Smooth muscle cell (in vitro differentiated cells): Measurements from ENCODE around the gene MMP24OS. TPM values are rescaled to one million over a fixed set of nuclear protein-coding genes. Genes with fewer than 3 reads are reported as not detected.

Experiments
- DNase-seq: peaks from one replicate; lab custom pipeline; 2025; ENCODE audit not compliant: unreplicated experiment; lab: John Stamatoyannopoulos, UW
- H2AFZ ChIP-seq: fragments of 200-600 bp; sonication (generic); 2 replicates; pipeline ENCODE4 v1.6.0; 2016; ENCODE audit warnings: antibody characterized with exemption, low read depth, mild to moderate bottlenecking
- H3F3A ChIP-seq: fragments of 200-600 bp; sonication (generic); 2 replicates; pipeline ENCODE4 v1.6.0; 2017; ENCODE audit warnings: antibody characterized with exemption, low read depth
- H3K27ac ChIP-seq: fragments of 200-600 bp; sonication (generic); 2 replicates; pipeline ENCODE4 v1.5.1; 2016; ENCODE audit warnings: low read depth, mild to moderate bottlenecking
- H3K27me3 ChIP-seq: fragments of 200-600 bp; sonication (generic); 2 replicates; pipeline ENCODE4 v1.6.1; 2016; ENCODE audit warnings: low read depth, mild to moderate bottlenecking
- H3K36me3 ChIP-seq: fragments of 200-600 bp; sonication (generic); 2 replicates; pipeline ENCODE4 v1.5.1; 2016; ENCODE audit warnings: low read depth
- H3K4me1 ChIP-seq: fragments of 200-600 bp; sonication (generic); 2 replicates; pipeline ENCODE4 v1.5.1; 2016; ENCODE audit warnings: low read depth
- H3K4me2 ChIP-seq: fragments of 200-600 bp; sonication (generic); 2 replicates; pipeline ENCODE4 v1.6.0; 2016; ENCODE audit warnings: mild to moderate bottlenecking
- H3K4me3 ChIP-seq: fragments of 200-600 bp; sonication (generic); 2 replicates; pipeline ENCODE4 v1.5.1; 2016; ENCODE audit warnings: mild to moderate bottlenecking
- H3K79me2 ChIP-seq: fragments of 200-600 bp; sonication (generic); 2 replicates; pipeline ENCODE4 v1.6.0; 2016; ENCODE audit warnings: low read depth, mild to moderate bottlenecking
- H3K9ac ChIP-seq: fragments of 200-600 bp; sonication (generic); 2 replicates; pipeline ENCODE4 v1.6.0; 2016; ENCODE audit warnings: low read depth
- H3K9me3 ChIP-seq: fragments of 200-600 bp; sonication (generic); replicated peaks from 2 replicates; pipeline ENCODE4 v1.5.1; 2016; ENCODE audit warnings: low read depth
- H4K20me1 ChIP-seq: fragments of 200-600 bp; sonication (generic); 2 replicates; pipeline ENCODE4 v1.6.0; 2016; ENCODE audit warnings: low read depth
- WGBS: methylation state at CpG from one replicate; pipeline ENCODE4 v1.1.7; 2016; ENCODE audit warnings: low lambda C conversion rate; 5-methylcytosine and 5-hydroxymethylcytosine counted together
- polyA plus RNA-seq: library from polyadenylated mRNA; unstranded; fragments of >200 nt; fragmentation: Nextera tagmentation; extraction: Ambion mirVana; gene quantifications from 2 replicates; pipeline ENCODE4 v1.2.1, GENCODE V29; 2016
- total RNA-seq: library from RNA; depleted of rRNA; stranded (reverse); fragments of >200 nt; gene quantifications from 2 replicates; pipeline ENCODE4 v1.2.3, GENCODE V29; 2014
- TF ChIP-seq, protein P1 (sequence below): fragments of 200-600 bp; sonication (generic); IDR thresholded peaks from 2 replicates; pipeline ENCODE4 v1.5.1; 2017; ENCODE audit warnings: borderline replicate concordance, mild to moderate bottlenecking, antibody characterized with exemption; ENCODE audit not compliant: insufficient read depth, poor library complexity, severe bottlenecking

The MMP24OS gene
- total and polyA plus RNA-seq, 2 experiments from 2014 or later = 14.3 to 44.7 TPM

DNA sequence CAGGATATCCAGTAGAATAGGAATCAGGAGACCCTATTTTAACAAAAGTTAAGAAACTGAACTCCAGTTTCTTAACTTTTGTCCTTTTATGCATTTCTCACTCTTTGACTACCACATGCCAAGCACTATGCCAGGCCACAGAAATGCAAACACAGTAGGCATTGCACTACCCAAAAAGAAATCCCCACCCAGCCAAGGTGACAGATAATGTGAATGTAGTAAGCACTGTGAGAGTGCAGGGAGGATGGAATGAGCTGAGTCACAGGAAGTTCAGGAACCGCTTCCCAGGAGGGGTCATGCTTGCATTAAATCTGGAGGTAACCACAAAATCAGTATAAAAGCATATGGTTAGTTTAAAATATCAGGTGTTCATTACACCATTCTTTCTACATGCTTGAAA is 34.4 kb upstream of the MMP24OS start:
- Histone ChIP-seq H3K79me2 (no peaks in the 10 kb centered on the region), H3F3A (peaks cover 4% of the 10 kb centered on the region), H4K20me1 (no peaks in the 10 kb centered on the region), H3K36me3 (no peaks in the 10 kb centered on the region), H2AFZ (no peak overlapping the region), H3K9ac (peak overlapping the region; percentile 21), H3K9me3 (no peaks in the 10 kb centered on the region), H3K27me3 (no peaks in the 10 kb centered on the region), H3K4me1 (peaks cover 9% of the 10 kb centered on the region), H3K4me3 (no peak overlapping the region), H3K4me2 (peak overlapping the region; percentile 39), H3K27ac (peak overlapping the region; percentile 75)
- 29% methylated on average over 1 of the region's 1 CpG for WGBS
- no peak for DNase-seq
- TF ChIP-seq, protein P1, sequence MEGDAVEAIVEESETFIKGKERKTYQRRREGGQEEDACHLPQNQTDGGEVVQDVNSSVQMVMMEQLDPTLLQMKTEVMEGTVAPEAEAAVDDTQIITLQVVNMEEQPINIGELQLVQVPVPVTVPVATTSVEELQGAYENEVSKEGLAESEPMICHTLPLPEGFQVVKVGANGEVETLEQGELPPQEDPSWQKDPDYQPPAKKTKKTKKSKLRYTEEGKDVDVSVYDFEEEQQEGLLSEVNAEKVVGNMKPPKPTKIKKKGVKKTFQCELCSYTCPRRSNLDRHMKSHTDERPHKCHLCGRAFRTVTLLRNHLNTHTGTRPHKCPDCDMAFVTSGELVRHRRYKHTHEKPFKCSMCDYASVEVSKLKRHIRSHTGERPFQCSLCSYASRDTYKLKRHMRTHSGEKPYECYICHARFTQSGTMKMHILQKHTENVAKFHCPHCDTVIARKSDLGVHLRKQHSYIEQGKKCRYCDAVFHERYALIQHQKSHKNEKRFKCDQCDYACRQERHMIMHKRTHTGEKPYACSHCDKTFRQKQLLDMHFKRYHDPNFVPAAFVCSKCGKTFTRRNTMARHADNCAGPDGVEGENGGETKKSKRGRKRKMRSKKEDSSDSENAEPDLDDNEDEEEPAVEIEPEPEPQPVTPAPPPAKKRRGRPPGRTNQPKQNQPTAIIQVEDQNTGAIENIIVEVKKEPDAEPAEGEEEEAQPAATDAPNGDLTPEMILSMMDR = no peak

DNA sequence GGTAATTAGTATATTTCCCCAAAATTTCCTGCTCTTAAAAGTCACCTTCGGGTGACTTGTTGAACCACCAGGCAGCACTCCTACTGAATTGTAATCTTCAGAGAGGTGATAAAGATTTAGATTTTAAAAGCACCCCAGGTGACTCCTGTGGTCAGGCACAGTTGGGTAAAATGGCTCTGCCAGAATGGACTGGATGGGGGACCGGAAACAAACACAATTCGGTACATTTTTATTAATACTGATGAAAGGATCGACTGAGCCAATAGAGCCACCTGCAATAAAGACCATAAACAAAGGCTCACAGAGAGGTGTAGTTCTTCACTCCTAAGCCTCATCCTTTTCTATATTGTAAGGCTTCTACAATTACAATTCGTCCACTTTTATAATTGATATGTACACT is 33.9 kb upstream of the MMP24OS start:
- peak overlapping the region; percentile 29 for H3K4me2 ChIP-seq
- no peaks in the 10 kb centered on the region for H3K9me3 ChIP-seq
- H3K4me1 ChIP-seq = peaks cover 9% of the 10 kb centered on the region
- no peak overlapping the region for H3K4me3 ChIP-seq
- 94% methylated on average over 5 of the region's 5 CpGs for WGBS
- peaks cover 6% of the 10 kb centered on the region for H3F3A ChIP-seq
- no peaks in the 10 kb centered on the region for H3K36me3 ChIP-seq
- no peaks in the 10 kb centered on the region for H3K79me2 ChIP-seq
- no peaks in the 10 kb centered on the region for H4K20me1 ChIP-seq
- H3K27ac ChIP-seq = peak overlapping the region; percentile 75
- H3K9ac ChIP-seq = peak overlapping the region; percentile 21
- DNase-seq = no peak
- H2AFZ ChIP-seq = no peak overlapping the region
- no peaks in the 10 kb centered on the region for H3K27me3 ChIP-seq
- TF ChIP-seq, protein P1 = no peak

DNA sequence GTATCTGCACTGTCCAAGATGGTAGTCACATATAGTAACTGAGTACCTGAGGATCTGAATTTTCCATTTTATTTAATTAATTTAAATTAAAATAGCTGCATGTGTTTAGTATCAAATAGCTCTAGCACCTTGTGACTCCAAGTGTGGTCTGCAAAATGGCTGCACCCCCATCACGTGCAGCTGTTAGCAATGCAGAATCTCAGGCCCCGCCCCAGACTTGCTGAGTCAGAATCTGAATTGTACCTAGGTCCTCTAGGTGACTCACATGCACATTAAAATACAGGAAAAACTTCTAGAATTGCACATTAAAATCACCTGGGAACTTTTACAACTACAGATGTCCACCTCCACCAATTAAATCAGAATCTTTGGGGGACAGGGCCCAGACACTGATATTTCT is 33.5 kb upstream of the MMP24OS start:
- Histone ChIP-seq H3K36me3 (no peaks in the 10 kb centered on the region), H3K4me1 (peaks cover 14% of the 10 kb centered on the region), H3K4me3 (no peak overlapping the region), H3K4me2 (peak overlapping the region; percentile 29), H3K9ac (peak overlapping the region; percentile 21), H3K9me3 (no peaks in the 10 kb centered on the region), H4K20me1 (no peaks in the 10 kb centered on the region), H3K27me3 (no peaks in the 10 kb centered on the region), H3F3A (peaks cover 10% of the 10 kb centered on the region), H2AFZ (no peak overlapping the region), H3K27ac (peak overlapping the region; percentile 75), H3K79me2 (no peaks in the 10 kb centered on the region)
- WGBS = 66% methylated on average over 2 of the region's 2 CpGs
- DNase-seq = no peak
- TF ChIP-seq, protein P1 = no peak
